22Rv1 (cell line): ENCODE measurements around the gene CCDC102B.

ENCODE experiments used
- H3K27ac ChIP-seq: fragments of 450-650 bp; 2 replicates; pipeline ENCODE4 v1.5.1; 2017
- ZFX ChIP-seq: fragments of 450-650 bp; IDR thresholded peaks from 2 replicates; pipeline ENCODE4 v1.6.1; 2017; ENCODE audit warnings: antibody characterized with exemption, borderline replicate concordance
- TF ChIP-seq, protein P1 (sequence below): fragments of 450-650 bp; IDR thresholded peaks from 2 replicates; pipeline ENCODE4 v1.5.1; 2017; ENCODE audit warnings: mild to moderate bottlenecking

The CCDC102B gene

DNA sequence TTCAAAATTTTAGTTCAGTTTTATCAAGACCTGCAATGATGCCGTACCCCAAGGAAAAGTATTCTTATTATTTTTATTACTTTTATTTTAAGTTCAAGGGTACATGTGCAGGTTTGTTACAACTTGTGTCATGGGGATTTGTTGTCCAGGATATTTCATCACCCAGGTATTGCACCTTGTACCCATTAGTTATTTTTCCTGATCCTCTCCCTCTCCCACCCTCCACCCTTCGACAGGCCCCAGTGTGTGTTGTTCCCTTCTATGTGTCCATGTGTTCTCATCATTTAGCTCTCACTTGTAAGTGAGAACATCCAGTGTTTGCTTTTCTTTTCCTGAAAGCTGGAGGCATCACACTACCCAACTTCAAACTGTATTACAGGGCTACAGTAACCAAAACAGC, 122.0 kb downstream of the CCDC102B start:
- H3K27ac ChIP-seq: no peak overlapping the region
- TF ChIP-seq, protein P1, sequence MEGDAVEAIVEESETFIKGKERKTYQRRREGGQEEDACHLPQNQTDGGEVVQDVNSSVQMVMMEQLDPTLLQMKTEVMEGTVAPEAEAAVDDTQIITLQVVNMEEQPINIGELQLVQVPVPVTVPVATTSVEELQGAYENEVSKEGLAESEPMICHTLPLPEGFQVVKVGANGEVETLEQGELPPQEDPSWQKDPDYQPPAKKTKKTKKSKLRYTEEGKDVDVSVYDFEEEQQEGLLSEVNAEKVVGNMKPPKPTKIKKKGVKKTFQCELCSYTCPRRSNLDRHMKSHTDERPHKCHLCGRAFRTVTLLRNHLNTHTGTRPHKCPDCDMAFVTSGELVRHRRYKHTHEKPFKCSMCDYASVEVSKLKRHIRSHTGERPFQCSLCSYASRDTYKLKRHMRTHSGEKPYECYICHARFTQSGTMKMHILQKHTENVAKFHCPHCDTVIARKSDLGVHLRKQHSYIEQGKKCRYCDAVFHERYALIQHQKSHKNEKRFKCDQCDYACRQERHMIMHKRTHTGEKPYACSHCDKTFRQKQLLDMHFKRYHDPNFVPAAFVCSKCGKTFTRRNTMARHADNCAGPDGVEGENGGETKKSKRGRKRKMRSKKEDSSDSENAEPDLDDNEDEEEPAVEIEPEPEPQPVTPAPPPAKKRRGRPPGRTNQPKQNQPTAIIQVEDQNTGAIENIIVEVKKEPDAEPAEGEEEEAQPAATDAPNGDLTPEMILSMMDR: no peak
- no peak for TF ChIP-seq ZFX

DNA sequence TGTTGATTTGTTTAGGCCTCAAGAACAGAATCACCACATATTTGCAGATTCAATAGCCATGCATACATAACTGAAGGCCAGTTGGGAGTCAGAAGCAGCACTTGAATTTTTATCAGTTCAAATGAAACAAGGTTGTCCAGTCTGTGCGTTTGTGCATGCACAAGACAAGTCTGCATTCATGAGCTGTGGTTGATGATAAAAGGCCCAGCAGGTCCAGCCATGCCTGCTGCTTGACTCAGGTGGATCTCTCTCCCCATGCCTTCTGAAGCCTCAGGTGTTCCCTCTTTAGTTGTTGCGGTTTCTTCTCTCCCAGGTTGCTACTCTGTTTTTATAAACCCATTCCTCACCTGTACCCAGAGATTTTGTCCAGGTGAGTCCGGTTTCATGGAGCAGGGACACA, 124.5 kb downstream of the CCDC102B start:
- no peak overlapping the region for H3K27ac ChIP-seq
- TF ChIP-seq, protein P1: no peak
- TF ChIP-seq ZFX: no peak

GRCh38 chr18:68925268-68925667, 127.4 kb downstream of the CCDC102B start:
- TF ChIP-seq, protein P1: peak; percentile 30
- TF ChIP-seq ZFX: no peak
- H3K27ac ChIP-seq: no peak overlapping the region

- no peak overlapping the region for H3K27ac ChIP-seq
- TF ChIP-seq, protein P1: no peak
- no peak for TF ChIP-seq ZFX
Observed at GRCh38 chr18:68928762-68929675, 131.1 kb downstream of the CCDC102B start.

- no peak overlapping the region for H3K27ac ChIP-seq
- TF ChIP-seq ZFX: no peak
- TF ChIP-seq, protein P1: no peak
Observed at GRCh38 chr18:68935686-68936085, 137.8 kb downstream of the CCDC102B start.

DNA sequence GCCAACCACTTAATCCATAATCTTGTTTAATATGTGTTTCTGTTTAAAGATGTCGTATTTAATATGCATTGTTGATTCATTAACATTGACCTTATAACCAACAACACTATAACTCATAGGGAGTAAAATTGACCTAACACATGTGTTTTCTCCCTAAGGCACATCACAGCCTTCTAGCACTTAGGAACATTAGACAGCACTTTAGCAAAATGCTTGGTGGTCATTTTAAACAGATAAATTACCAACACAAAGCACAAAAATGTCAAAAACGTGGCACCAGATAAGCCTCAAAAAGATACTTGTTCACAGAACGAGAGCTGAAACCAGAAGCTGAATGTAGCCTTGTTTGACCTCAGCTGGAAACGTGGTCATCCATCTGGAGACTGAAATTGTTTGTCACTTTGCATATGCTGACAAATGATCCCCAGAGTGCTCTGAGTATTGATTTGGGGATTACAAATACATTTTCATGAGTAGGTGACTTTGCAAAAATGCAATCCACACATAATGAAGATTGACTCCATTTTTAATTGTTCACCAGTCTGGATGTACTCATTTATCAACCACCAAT, 139.2 kb downstream of the CCDC102B start:
- TF ChIP-seq, protein P1: no peak
- TF ChIP-seq ZFX: no peak
- H3K27ac ChIP-seq: no peak overlapping the region

- TF ChIP-seq, protein P1: no peak
- TF ChIP-seq ZFX: no peak
- no peak overlapping the region for H3K27ac ChIP-seq
Observed at GRCh38 chr18:68940039-68940438, 142.2 kb downstream of the CCDC102B start.
